ENCODE results near the gene UQCRHL. TPM values are rescaled to one million over a fixed set of nuclear protein-coding genes. Genes with fewer than 3 reads are reported as not detected.

UQCRHL gene
- total RNA-seq, 5 donors from 2014 or later (not counting 1 experiment from before 2014, with no cell fraction given): 0.68 to 1.3 (median 1.1) TPM

DNA sequence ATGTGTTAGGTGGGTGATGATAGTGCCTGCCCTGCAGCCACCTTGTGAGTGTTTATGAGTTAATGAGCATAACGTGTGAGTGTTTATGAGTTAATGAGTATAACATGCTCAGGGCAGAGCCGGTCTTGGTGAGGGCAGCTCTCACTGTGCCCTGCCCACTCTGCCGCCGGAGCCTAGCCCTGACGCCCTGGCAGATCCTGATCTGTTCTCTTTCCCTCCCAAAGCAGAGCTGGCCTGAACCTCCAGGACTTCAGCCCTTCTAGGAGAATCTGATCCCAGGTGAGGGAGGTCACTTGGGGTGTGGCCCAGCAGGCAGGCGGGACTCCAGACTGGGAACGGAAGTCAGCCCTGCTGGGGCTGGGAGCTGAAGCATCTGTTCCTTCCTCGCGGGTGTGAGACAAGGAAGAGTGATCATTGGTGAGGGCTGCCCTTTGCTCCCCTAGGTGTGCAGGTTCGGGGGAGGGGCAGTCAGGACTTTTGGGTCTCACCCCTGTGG, 43.1 kb downstream of the UQCRHL start:
- no peaks in the 10 kb centered on the region for H3K36me3 ChIP-seq (ENCODE audit: control insufficient read depth in 2 of 2, extremely low read depth in 1 of 2, insufficient read depth in 1 of 2, low read length in 1 of 2)
- H3K4me3 Mint-ChIP-seq: no peak overlapping the region
- POLR2A ChIA-PET: no interaction called here
- no peaks in the 10 kb centered on the region for H3K36me3 Mint-ChIP-seq
- CTCF ChIA-PET: no interaction called here
- no peak overlapping the region for H3K4me3 ChIP-seq (ENCODE audit: control insufficient read depth in 1 of 2, extremely low read depth in 1 of 2, low read length in 1 of 2)
- WGBS (ENCODE audit: insufficient coverage): 81% methylated on average over 6 of the region's 10 CpGs
- H3K4me1 ChIP-seq (ENCODE audit: control insufficient read depth in 1 of 2, extremely low read depth in 1 of 2, insufficient read depth in 2 of 2, low read length in 2 of 2): peaks cover 0 to 3% of the 10 kb centered on the region in 2 experiments
- DNase-seq: no peak
- peaks cover 7 to 57% of the 10 kb centered on the region in 2 experiments for H3K27me3 ChIP-seq (replicated peaks in 1 of 2; ENCODE audit: control insufficient read depth in 2 of 2, extremely low read depth in 1 of 2, insufficient read depth in 2 of 2, low read length in 1 of 2)
- no peak overlapping the region for H3K27ac ChIP-seq (ENCODE audit: low read length)
- no peaks in the 10 kb centered on the region for H3K9me3 ChIP-seq
- H3K4me1 Mint-ChIP-seq: peaks cover 0 to 2% (median 2%) of the 10 kb centered on the region in 3 donors
- H3K27me3 Mint-ChIP-seq: peaks cover 14 to 44% of the 10 kb centered on the region in 2 donors
- H3K27ac Mint-ChIP-seq: no peak overlapping the region
- no peaks in the 10 kb centered on the region for H3K9me3 Mint-ChIP-seq
- no peak for ATAC-seq (replicated peaks in 1 of 4)

GRCh38 chr1:15762546-15762945, 44.9 kb downstream of the UQCRHL start:
- Histone ChIP-seq H3K4me1 (ENCODE audit: control insufficient read depth in 1 of 2, extremely low read depth in 1 of 2, insufficient read depth in 2 of 2, low read length in 2 of 2) (peaks cover 2 to 16% of the 10 kb centered on the region in 2 experiments), H3K27ac (ENCODE audit: low read length) (no peak overlapping the region), H3K36me3 (ENCODE audit: control insufficient read depth in 2 of 2, extremely low read depth in 1 of 2, insufficient read depth in 1 of 2, low read length in 1 of 2) (no peaks in the 10 kb centered on the region), H3K27me3 (replicated peaks in 1 of 2; ENCODE audit: control insufficient read depth in 2 of 2, extremely low read depth in 1 of 2, insufficient read depth in 2 of 2, low read length in 1 of 2) (peaks cover 7 to 63% of the 10 kb centered on the region in 2 experiments), H3K4me3 (ENCODE audit: control insufficient read depth in 1 of 2, extremely low read depth in 1 of 2, low read length in 1 of 2) (no peak overlapping the region), H3K9me3 (no peaks in the 10 kb centered on the region)
- no peak overlapping the region for H3K4me3 Mint-ChIP-seq
- POLR2A ChIA-PET: no interaction called here
- ATAC-seq (replicated peaks in 1 of 4) (no peak), DNase-seq (no peak)
- H3K27ac Mint-ChIP-seq: no peak overlapping the region
- no peaks in the 10 kb centered on the region for H3K36me3 Mint-ChIP-seq
- WGBS (ENCODE audit: insufficient coverage): 72% methylated on average over 6 of the region's 10 CpGs
- CTCF ChIA-PET: interaction anchor here in 1 of 2 donors (0.7 kb wide), 1 partner anchor 73 kb away, joined by 6 read pairs; no protein-coding TSS in a partner anchor
- H3K4me1 Mint-ChIP-seq: peaks cover 0 to 6% (median 5%) of the 10 kb centered on the region in 3 donors
- peaks cover 14 to 49% of the 10 kb centered on the region in 2 donors for H3K27me3 Mint-ChIP-seq
- H3K9me3 Mint-ChIP-seq: no peaks in the 10 kb centered on the region

GRCh38 chr1:15761366-15762128, 45.9 kb downstream of the UQCRHL start:
- Mint-ChIP-seq H3K4me3 (no peak overlapping the region), H3K27ac (no peak overlapping the region), H3K27me3 (peaks cover 18 to 58% of the 10 kb centered on the region in 2 donors), H3K4me1 (peaks cover 8 to 15% (median 8%) of the 10 kb centered on the region in 3 donors), H3K9me3 (no peaks in the 10 kb centered on the region), H3K36me3 (no peaks in the 10 kb centered on the region)
- H3K4me3 ChIP-seq (ENCODE audit: control insufficient read depth in 1 of 2, extremely low read depth in 1 of 2, low read length in 1 of 2): no peak overlapping the region
- H3K36me3 ChIP-seq (ENCODE audit: control insufficient read depth in 2 of 2, extremely low read depth in 1 of 2, insufficient read depth in 1 of 2, low read length in 1 of 2): no peaks in the 10 kb centered on the region
- no peaks in the 10 kb centered on the region for H3K9me3 ChIP-seq
- POLR2A ChIA-PET: no interaction called here
- ATAC-seq (replicated peaks in 1 of 4) (no peak), DNase-seq (no peak)
- peaks cover 2 to 25% of the 10 kb centered on the region in 2 experiments for H3K4me1 ChIP-seq (ENCODE audit: control insufficient read depth in 1 of 2, extremely low read depth in 1 of 2, insufficient read depth in 2 of 2, low read length in 2 of 2)
- CTCF ChIA-PET: interaction anchor here in 1 of 2 donors (0.7 kb wide), 1 partner anchor 72 kb away, joined by 6 read pairs; no protein-coding TSS in a partner anchor
- peaks cover 12 to 70% of the 10 kb centered on the region in 2 experiments for H3K27me3 ChIP-seq (replicated peaks in 1 of 2; ENCODE audit: control insufficient read depth in 2 of 2, extremely low read depth in 1 of 2, insufficient read depth in 2 of 2, low read length in 1 of 2)
- H3K27ac ChIP-seq (ENCODE audit: low read length): no peak overlapping the region
- 52% methylated on average over 3 of the region's 8 CpGs for WGBS (ENCODE audit: insufficient coverage)

GRCh38 chr1:15760520-15761211, 46.8 kb downstream of the UQCRHL start:
- H3K27me3 ChIP-seq (replicated peaks in 1 of 2; ENCODE audit: control insufficient read depth in 2 of 2, extremely low read depth in 1 of 2, insufficient read depth in 2 of 2, low read length in 1 of 2): peaks cover 12 to 73% of the 10 kb centered on the region in 2 experiments
- no peak overlapping the region for H3K4me3 Mint-ChIP-seq
- H3K36me3 ChIP-seq (ENCODE audit: control insufficient read depth in 2 of 2, extremely low read depth in 1 of 2, insufficient read depth in 1 of 2, low read length in 1 of 2): no peaks in the 10 kb centered on the region
- DNase-seq (no peak), ATAC-seq (replicated peaks in 1 of 4) (no peak)
- peaks cover 23 to 62% of the 10 kb centered on the region in 2 donors for H3K27me3 Mint-ChIP-seq
- ChIA-PET CTCF (interaction anchor here in 1 of 2 donors (0.6 kb wide), 1 partner anchor 195 kb away, joined by 5 read pairs; no protein-coding TSS in a partner anchor), POLR2A (interaction anchor here in 1 of 2 donors (0.6 kb wide), 2 partner anchors 24 to 54 kb away, joined by 5 to 7 read pairs; no protein-coding TSS in a partner anchor)
- no peaks in the 10 kb centered on the region for H3K9me3 Mint-ChIP-seq
- peaks cover 14 to 21% (median 17%) of the 10 kb centered on the region in 3 donors for H3K4me1 Mint-ChIP-seq
- no peak overlapping the region for H3K27ac Mint-ChIP-seq
- H3K36me3 Mint-ChIP-seq: no peaks in the 10 kb centered on the region
- no peak overlapping the region for H3K27ac ChIP-seq (ENCODE audit: low read length)
- WGBS (ENCODE audit: insufficient coverage): 71% methylated on average over 10 of the region's 12 CpGs
- H3K4me3 ChIP-seq (ENCODE audit: control insufficient read depth in 1 of 2, extremely low read depth in 1 of 2, low read length in 1 of 2): no peak overlapping the region
- H3K9me3 ChIP-seq: no peaks in the 10 kb centered on the region
- peaks cover 4 to 32% of the 10 kb centered on the region in 2 experiments for H3K4me1 ChIP-seq (ENCODE audit: control insufficient read depth in 1 of 2, extremely low read depth in 1 of 2, insufficient read depth in 2 of 2, low read length in 2 of 2)

DNA sequence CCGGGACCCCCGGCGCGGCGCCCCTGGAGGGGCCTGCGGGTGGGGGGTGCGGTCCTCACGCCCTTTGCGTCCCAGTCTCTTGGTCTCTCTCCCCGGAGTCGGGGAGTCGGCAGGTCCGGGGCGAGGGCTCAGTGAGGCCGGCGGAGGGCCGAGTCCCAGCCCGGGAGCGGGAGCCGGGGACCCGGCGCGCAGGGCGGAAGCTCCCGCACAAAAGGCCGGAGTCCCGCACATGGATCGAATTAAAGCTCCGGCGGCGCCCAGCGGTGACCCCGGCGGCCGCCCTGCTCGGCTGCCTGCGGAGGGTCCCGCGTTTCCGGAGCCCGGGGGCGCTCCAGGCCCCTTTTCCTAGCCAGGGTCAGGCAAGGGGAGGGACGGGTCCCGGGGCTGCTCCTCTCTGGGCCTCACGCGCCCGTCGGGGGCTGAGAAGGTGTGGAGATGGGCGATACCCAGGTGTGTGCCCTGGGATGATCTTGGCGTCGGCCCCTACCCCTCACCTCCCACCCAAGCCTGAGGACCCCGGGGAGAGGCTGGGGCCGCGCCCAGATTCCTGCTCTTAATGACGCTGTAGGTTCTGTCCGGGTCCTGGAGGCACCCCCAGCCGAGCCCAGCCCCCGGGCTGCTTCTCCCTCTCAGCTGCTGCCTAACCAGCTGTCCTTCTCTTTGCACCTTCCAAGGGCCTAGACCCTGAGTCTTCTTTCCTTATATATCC, 48.3 kb downstream of the UQCRHL start:
- DNase-seq: no peak
- H3K9me3 ChIP-seq: no peaks in the 10 kb centered on the region
- 5% methylated on average over 46 of the region's 58 CpGs for WGBS (ENCODE audit: insufficient coverage)
- peaks cover 14 to 23% (median 18%) of the 10 kb centered on the region in 3 donors for H3K4me1 Mint-ChIP-seq
- peak; percentile 36 to 45 (median 42) for ATAC-seq (replicated peaks in 1 of 4)
- H3K27me3 Mint-ChIP-seq: peaks cover 23 to 57% of the 10 kb centered on the region in 2 donors
- H3K27me3 ChIP-seq (replicated peaks in 1 of 2; ENCODE audit: control insufficient read depth in 2 of 2, extremely low read depth in 1 of 2, insufficient read depth in 2 of 2, low read length in 1 of 2): peaks cover 14 to 63% of the 10 kb centered on the region in 2 experiments
- H3K27ac Mint-ChIP-seq: no peak overlapping the region
- H3K9me3 Mint-ChIP-seq: no peaks in the 10 kb centered on the region
- peak overlapping the region in 1 of 2 donors; percentile 57 for H3K4me3 ChIP-seq (ENCODE audit: control insufficient read depth in 1 of 2, extremely low read depth in 1 of 2, low read length in 1 of 2)
- no peaks in the 10 kb centered on the region for H3K36me3 Mint-ChIP-seq
- ChIA-PET CTCF (no interaction called here), POLR2A (no interaction called here)
- H3K4me3 Mint-ChIP-seq: peak overlapping the region; percentile 46 to 57 (median 53)
- no peaks in the 10 kb centered on the region for H3K36me3 ChIP-seq (ENCODE audit: control insufficient read depth in 2 of 2, extremely low read depth in 1 of 2, insufficient read depth in 1 of 2, low read length in 1 of 2)
- peaks cover 4 to 33% of the 10 kb centered on the region in 2 experiments for H3K4me1 ChIP-seq (ENCODE audit: control insufficient read depth in 1 of 2, extremely low read depth in 1 of 2, insufficient read depth in 2 of 2, low read length in 2 of 2)
- H3K27ac ChIP-seq (ENCODE audit: low read length): no peak overlapping the region

All from T-cell (primary cell).